HepG2 (cell line): ENCODE results near the gene TMX3. TPM values are rescaled to one million over a fixed set of nuclear protein-coding genes. Genes with fewer than 3 reads are reported as not detected.

Source experiments
- ATAC-seq: fragments of 200-7000 bp; cut with Tn5 transposase; 3 replicates; pipeline ENCODE4 v1.9.1; 2020; ENCODE audit warnings: mild to moderate bottlenecking, moderate library complexity
- BruUV-seq: library from RNA; stranded (reverse); fragments of 400-500 nt; replicated peaks from 2 replicates; lab custom pipeline; 2021; lab: Mats Ljungman, UMichigan
- CTCF ChIA-PET: fragments of 300-600 bp; formaldehyde crosslinking; extraction: SDS; loops from one replicate; lab custom pipeline; 2021; ENCODE audit warnings: low total read pairs, inconsistent platforms, low intra/inter-chr PET ratio; lab: Yijun Ruan, JAX
- POLR2A ChIA-PET: fragments of 350-600 bp; sonication (Branson Sonifier 250); formaldehyde crosslinking; loops from one replicate; lab custom pipeline; 2020; ENCODE audit warnings: antibody characterized with exemption, inconsistent platforms; lab: Yijun Ruan, JAX
- DNase-seq: peaks from one replicate; pipeline ENCODE4 v3.0.0-alpha.2; 2015; ENCODE audit warnings: low spot score
- FAIRE-seq: peaks from 3 replicates; lab custom pipeline; 2011; peaks lifted over from hg19 to GRCh38; lab: Jason Lieb, UNC
- H2AFZ ChIP-seq: one replicate; pipeline ENCODE4 v1.6.1; 2011; ENCODE audit warnings: low read length, inconsistent platforms
- H3K27ac ChIP-seq: fragments of 300-600 bp; 3 replicates; pipeline ENCODE4 v1.8.0; 2011; ENCODE audit warnings: mixed run types, mild to moderate bottlenecking, mixed read lengths, low read length, inconsistent platforms; ENCODE audit not compliant: insufficient read depth; ENCODE audit errors: extremely low read length
- H3K27me3 ChIP-seq, 2 experiments: fragments of 200-600 bp in 1 of 2; 2 replicates in 1 of 2; 3 replicates in 1 of 2; pipeline versions ENCODE4 v1.6.0 to v1.8.0; 2011; ENCODE audit warnings: low read length in 2 of 2, mild to moderate bottlenecking in 2 of 2, moderate library complexity in 2 of 2, inconsistent platforms in 1 of 2; ENCODE audit not compliant: insufficient read depth in 2 of 2, control insufficient read depth in 1 of 2
- H3K36me3 ChIP-seq, 2 experiments: fragments of 200-600 bp in 1 of 2; replicated peaks in 1 of 2; 2 replicates in 1 of 2; 3 replicates in 1 of 2; pipeline versions ENCODE4 v1.5.1 to v1.8.0; 2011; ENCODE audit warnings: low read length in 2 of 2, inconsistent platforms in 1 of 2; ENCODE audit not compliant: insufficient read depth in 2 of 2, control insufficient read depth in 1 of 2
- H3K4me1 ChIP-seq: 2 replicates; pipeline ENCODE4 v1.5.1; 2012; ENCODE audit warnings: low read length, inconsistent platforms; ENCODE audit not compliant: insufficient read depth
- H3K4me2 ChIP-seq: 2 replicates; pipeline ENCODE4 v1.6.0; 2011; ENCODE audit warnings: low read depth, low read length, inconsistent platforms
- H3K4me3 ChIP-seq, 3 experiments: fragments of 200-600 bp in 1 of 3; sonication (generic), shearing (Covaris generic) in 1 of 3; replicated peaks in 1 of 3; 2 replicates each; pipeline ENCODE4 v1.5.1; 2011 to 2016; ENCODE audit warnings: low read length in 3 of 3, inconsistent platforms in 2 of 3, low read depth in 2 of 3, mild to moderate bottlenecking in 2 of 3, control low read depth in 1 of 3, mixed read lengths in 1 of 3; ENCODE audit not compliant: insufficient read depth in 1 of 3
- H3K79me2 ChIP-seq: one replicate; pipeline ENCODE4 v1.6.1; 2011; ENCODE audit warnings: low read length, inconsistent platforms; ENCODE audit not compliant: insufficient read depth
- H3K9ac ChIP-seq: 2 replicates; pipeline ENCODE4 v1.6.0; 2011; ENCODE audit warnings: mild to moderate bottlenecking, low read depth, low read length, inconsistent platforms; ENCODE audit not compliant: insufficient read depth
- H3K9me3 ChIP-seq: 2 replicates; pipeline ENCODE4 v1.5.1; 2012; ENCODE audit warnings: mild to moderate bottlenecking, low read length
- H4K20me1 ChIP-seq: 2 replicates; pipeline ENCODE4 v1.6.0; 2011; ENCODE audit warnings: inconsistent platforms, mild to moderate bottlenecking, low read length, moderate library complexity; ENCODE audit not compliant: insufficient read depth
- MXD4 ChIP-seq: IDR thresholded peaks from 2 replicates; pipeline ENCODE4 v1.6.1; 2016; ENCODE audit warnings: mild to moderate bottlenecking, missing biosample characterization, missing genetic modification reagents
- REL ChIP-seq: sonication (generic); formaldehyde crosslinking; conservative IDR thresholded peaks from 2 replicates; pipeline ENCODE4 v1.8.0; 2022; ENCODE audit warnings: mild to moderate bottlenecking, missing genetic modification reagents, moderate library complexity
- SPEN ChIP-seq: sonication (generic); formaldehyde crosslinking; IDR thresholded peaks from 2 replicates; pipeline ENCODE4 v1.5.1; 2020; ENCODE audit warnings: low read depth, mild to moderate bottlenecking, missing genetic modification reagents
- SRSF1 ChIP-seq: fragments of 200-400 bp; formaldehyde crosslinking; optimal IDR thresholded peaks from 2 replicates; pipeline ENCODE3; 2017; ENCODE audit warnings: mild to moderate bottlenecking, low read depth, low read length, moderate library complexity
- ZNF431 ChIP-seq: sonication (generic); formaldehyde crosslinking; IDR thresholded peaks from 2 replicates; pipeline ENCODE4 v1.9.0; 2022; ENCODE audit warnings: missing genetic modification reagents, low read depth, mild to moderate bottlenecking, borderline replicate concordance
- ZNF589 ChIP-seq: sonication (generic); formaldehyde crosslinking; conservative IDR thresholded peaks from 2 replicates; pipeline ENCODE4 v1.8.0; 2022; ENCODE audit warnings: mild to moderate bottlenecking, moderate library complexity, missing genetic modification reagents
- WGBS: methylation state at CpG from one replicate; pipeline ENCODE4 v1.1.6; 2017; ENCODE audit warnings: low lambda C conversion rate; 5-methylcytosine and 5-hydroxymethylcytosine counted together
- in situ Hi-C: cut with HindIII; loops from 2 replicates; pipeline ENCODE4 v1.10.0; 2017; ENCODE audit warnings: low pct_unique_long_range_greater_than_20kb; ENCODE audit not compliant: extremely low pct_ligation_motif_present
- intact Hi-C: fragments of 100-400 bp; cut with micrococcal nuclease; formaldehyde crosslinking; loops from one replicate; pipeline ENCODE4 v1.10.0; 2022; ENCODE audit not compliant: unreplicated experiment
- polyA plus RNA-seq, 8 experiments: library from polyadenylated mRNA; depleted of rRNA in 3 of 8; stranded (reverse) in 7 of 8; unstranded in 1 of 8; fragments of >200 nt; fragmentation: Illumina TruSeq in 4 of 8; extraction: Trizol in 4 of 8; gene quantifications; 2 replicates each; pipeline versions ENCODE4 v1.2.1 to v1.2.3, GENCODE V29; 2011 to 2016; ENCODE audit warnings: low read depth in 4 of 8, missing spikeins in 1 of 8, mixed read lengths in 1 of 8; ENCODE audit not compliant: insufficient read depth in 1 of 8
- total RNA-seq, 5 experiments: library from RNA; depleted of rRNA; stranded (reverse); fragments of >200 nt; fragmentation: Illumina TruSeq; extraction: Trizol; gene quantifications; 2 replicates each; pipeline ENCODE4 v1.2.3, GENCODE V29; 2016; ENCODE audit warnings: low read depth in 1 of 5
- TF ChIP-seq, protein P1 (sequence below): sonication (generic); formaldehyde crosslinking; IDR thresholded peaks from 2 replicates; pipeline ENCODE4 v1.4.0; 2020; ENCODE audit warnings: mild to moderate bottlenecking, missing genetic modification reagents, borderline replicate concordance
- TF ChIP-seq, protein P2 (sequence below): sonication (generic); formaldehyde crosslinking; IDR thresholded peaks from 2 replicates; pipeline ENCODE4 v1.5.0; 2020; ENCODE audit warnings: missing genetic modification reagents
- TF ChIP-seq, protein P3 (sequence below), 2 experiments: sonication (generic) in 1 of 2; formaldehyde crosslinking in 1 of 2; IDR thresholded peaks; 2 replicates each; pipeline versions ENCODE4 v1.5.1 to v1.6.1; 2011 to 2020; ENCODE audit warnings: borderline replicate concordance in 1 of 2, low read depth in 1 of 2, low read length in 1 of 2, mild to moderate bottlenecking in 1 of 2, missing genetic modification reagents in 1 of 2, moderate library complexity in 1 of 2
- TF ChIP-seq, protein P4 (sequence below), 2 experiments: IDR thresholded peaks; 2 replicates each; pipeline ENCODE4 v1.6.1; 2011 to 2012; ENCODE audit warnings: low read length in 2 of 2, borderline replicate concordance in 1 of 2, low read depth in 1 of 2, mild to moderate bottlenecking in 1 of 2, moderate library complexity in 1 of 2
- TF ChIP-seq, protein P5 (sequence below): IDR thresholded peaks from 2 replicates; pipeline ENCODE4 v1.6.1; 2012; ENCODE audit warnings: inconsistent platforms

Gene TMX3
- total and polyA plus RNA-seq, 2 of the 13 experiments (the other 11 are each of a cell fraction or from before 2014, with no cell fraction given), result 12.9 to 25.0 TPM

DNA sequence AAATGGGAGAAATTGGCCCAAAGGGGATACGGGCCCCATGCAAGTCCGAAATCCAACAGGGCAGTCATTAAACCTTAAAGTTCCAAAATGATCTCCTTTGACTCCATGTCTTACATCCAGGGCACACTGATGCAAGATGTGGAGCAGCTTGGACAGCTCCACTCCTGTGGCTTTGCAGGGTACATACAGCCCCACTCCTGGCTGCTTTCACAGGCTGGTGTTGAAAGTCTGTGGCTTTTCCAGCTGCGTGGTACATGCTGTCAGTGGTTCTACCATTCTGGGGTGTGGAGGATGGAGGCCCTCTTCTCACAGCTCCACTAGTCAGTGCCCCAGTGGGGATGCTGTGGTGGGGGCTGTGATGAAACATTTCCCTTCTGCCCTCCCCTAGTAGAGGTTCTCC, 8.6 kb upstream of the TMX3 start:
- Histone ChIP-seq H3K4me2 (no peak overlapping the region), H3K9me3 (no peaks in the 10 kb centered on the region), H3K4me3 (no peak overlapping the region), H4K20me1 (no peaks in the 10 kb centered on the region), H3K79me2 (no peaks in the 10 kb centered on the region), H3K4me1 (no peaks in the 10 kb centered on the region), H2AFZ (no peak overlapping the region), H3K27me3 (no peaks in the 10 kb centered on the region), H3K27ac (no peak overlapping the region), H3K9ac (no peak overlapping the region), H3K36me3 (no peaks in the 10 kb centered on the region)
- ATAC-seq (no peak), DNase-seq (no peak), FAIRE-seq (no peak)
- 94% methylated on average over 3 of the region's 3 CpGs for WGBS
- BruUV-seq, result no TSS peak
- ChIA-PET POLR2A (no interaction called here), CTCF (no interaction called here)
- intact Hi-C loops (no loop called here), in situ Hi-C loops (no loop called here)
- TF ChIP-seq, protein P1, sequence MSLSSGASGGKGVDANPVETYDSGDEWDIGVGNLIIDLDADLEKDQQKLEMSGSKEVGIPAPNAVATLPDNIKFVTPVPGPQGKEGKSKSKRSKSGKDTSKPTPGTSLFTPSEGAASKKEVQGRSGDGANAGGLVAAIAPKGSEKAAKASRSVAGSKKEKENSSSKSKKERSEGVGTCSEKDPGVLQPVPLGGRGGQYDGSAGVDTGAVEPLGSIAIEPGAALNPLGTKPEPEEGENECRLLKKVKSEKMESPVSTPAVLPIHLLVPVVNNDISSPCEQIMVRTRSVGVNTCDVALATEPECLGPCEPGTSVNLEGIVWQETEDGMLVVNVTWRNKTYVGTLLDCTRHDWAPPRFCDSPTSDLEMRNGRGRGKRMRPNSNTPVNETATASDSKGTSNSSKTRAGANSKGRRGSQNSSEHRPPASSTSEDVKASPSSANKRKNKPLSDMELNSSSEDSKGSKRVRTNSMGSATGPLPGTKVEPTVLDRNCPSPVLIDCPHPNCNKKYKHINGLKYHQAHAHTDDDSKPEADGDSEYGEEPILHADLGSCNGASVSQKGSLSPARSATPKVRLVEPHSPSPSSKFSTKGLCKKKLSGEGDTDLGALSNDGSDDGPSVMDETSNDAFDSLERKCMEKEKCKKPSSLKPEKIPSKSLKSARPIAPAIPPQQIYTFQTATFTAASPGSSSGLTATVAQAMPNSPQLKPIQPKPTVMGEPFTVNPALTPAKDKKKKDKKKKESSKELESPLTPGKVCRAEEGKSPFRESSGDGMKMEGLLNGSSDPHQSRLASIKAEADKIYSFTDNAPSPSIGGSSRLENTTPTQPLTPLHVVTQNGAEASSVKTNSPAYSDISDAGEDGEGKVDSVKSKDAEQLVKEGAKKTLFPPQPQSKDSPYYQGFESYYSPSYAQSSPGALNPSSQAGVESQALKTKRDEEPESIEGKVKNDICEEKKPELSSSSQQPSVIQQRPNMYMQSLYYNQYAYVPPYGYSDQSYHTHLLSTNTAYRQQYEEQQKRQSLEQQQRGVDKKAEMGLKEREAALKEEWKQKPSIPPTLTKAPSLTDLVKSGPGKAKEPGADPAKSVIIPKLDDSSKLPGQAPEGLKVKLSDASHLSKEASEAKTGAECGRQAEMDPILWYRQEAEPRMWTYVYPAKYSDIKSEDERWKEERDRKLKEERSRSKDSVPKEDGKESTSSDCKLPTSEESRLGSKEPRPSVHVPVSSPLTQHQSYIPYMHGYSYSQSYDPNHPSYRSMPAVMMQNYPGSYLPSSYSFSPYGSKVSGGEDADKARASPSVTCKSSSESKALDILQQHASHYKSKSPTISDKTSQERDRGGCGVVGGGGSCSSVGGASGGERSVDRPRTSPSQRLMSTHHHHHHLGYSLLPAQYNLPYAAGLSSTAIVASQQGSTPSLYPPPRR, result no peak
- TF ChIP-seq, protein P2, sequence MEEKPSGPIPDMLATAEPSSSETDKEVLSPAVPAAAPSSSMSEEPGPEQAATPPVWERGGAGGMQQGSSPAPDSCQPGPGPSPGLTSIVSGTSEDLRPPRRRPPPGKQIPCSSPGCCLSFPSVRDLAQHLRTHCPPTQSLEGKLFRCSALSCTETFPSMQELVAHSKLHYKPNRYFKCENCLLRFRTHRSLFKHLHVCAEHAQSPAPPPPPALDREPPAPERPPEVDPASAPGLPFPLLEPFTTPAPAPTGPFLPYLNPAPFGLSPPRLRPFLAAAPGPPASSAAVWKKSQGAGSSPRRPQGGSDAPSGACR (CRISPR knock-in tag), result no peak
- no peak for TF ChIP-seq MXD4
- TF ChIP-seq, protein P3, sequence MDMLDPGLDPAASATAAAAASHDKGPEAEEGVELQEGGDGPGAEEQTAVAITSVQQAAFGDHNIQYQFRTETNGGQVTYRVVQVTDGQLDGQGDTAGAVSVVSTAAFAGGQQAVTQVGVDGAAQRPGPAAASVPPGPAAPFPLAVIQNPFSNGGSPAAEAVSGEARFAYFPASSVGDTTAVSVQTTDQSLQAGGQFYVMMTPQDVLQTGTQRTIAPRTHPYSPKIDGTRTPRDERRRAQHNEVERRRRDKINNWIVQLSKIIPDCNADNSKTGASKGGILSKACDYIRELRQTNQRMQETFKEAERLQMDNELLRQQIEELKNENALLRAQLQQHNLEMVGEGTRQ (IDR thresholded peaks at IDR 0.05; ENCODE audit: low read depth, low read length), result no peak
- TF ChIP-seq, protein P3 (CRISPR knock-in tag; IDR thresholded peaks at IDR 0.05; ENCODE audit: borderline replicate concordance), result no peak
- no peak for TF ChIP-seq ZNF431
- TF ChIP-seq SPEN (CRISPR knock-in tag), result no peak
- TF ChIP-seq ZNF589 (CRISPR knock-in tag), result no peak
- TF ChIP-seq, protein P4, sequence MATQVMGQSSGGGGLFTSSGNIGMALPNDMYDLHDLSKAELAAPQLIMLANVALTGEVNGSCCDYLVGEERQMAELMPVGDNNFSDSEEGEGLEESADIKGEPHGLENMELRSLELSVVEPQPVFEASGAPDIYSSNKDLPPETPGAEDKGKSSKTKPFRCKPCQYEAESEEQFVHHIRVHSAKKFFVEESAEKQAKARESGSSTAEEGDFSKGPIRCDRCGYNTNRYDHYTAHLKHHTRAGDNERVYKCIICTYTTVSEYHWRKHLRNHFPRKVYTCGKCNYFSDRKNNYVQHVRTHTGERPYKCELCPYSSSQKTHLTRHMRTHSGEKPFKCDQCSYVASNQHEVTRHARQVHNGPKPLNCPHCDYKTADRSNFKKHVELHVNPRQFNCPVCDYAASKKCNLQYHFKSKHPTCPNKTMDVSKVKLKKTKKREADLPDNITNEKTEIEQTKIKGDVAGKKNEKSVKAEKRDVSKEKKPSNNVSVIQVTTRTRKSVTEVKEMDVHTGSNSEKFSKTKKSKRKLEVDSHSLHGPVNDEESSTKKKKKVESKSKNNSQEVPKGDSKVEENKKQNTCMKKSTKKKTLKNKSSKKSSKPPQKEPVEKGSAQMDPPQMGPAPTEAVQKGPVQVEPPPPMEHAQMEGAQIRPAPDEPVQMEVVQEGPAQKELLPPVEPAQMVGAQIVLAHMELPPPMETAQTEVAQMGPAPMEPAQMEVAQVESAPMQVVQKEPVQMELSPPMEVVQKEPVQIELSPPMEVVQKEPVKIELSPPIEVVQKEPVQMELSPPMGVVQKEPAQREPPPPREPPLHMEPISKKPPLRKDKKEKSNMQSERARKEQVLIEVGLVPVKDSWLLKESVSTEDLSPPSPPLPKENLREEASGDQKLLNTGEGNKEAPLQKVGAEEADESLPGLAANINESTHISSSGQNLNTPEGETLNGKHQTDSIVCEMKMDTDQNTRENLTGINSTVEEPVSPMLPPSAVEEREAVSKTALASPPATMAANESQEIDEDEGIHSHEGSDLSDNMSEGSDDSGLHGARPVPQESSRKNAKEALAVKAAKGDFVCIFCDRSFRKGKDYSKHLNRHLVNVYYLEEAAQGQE (IDR thresholded peaks at IDR 0.05; ENCODE audit: borderline replicate concordance in 1 of 2, low read depth in 1 of 2, low read length in 2 of 2), result no peak
- TF ChIP-seq REL, result no peak
- TF ChIP-seq, protein P5, sequence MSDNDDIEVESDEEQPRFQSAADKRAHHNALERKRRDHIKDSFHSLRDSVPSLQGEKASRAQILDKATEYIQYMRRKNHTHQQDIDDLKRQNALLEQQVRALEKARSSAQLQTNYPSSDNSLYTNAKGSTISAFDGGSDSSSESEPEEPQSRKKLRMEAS, result no peak
- TF ChIP-seq SRSF1, result no peak
